Loucy (cell line): Measurements from ENCODE around the gene KIRREL3.

ENCODE experiments used
- H2AFZ ChIP-seq: fragments of 200-600 bp; sonication (generic); 2 replicates; pipeline ENCODE4 v1.6.0; 2016; ENCODE audit warnings: antibody characterized with exemption, mild to moderate bottlenecking, low read length, moderate library complexity
- H3F3A ChIP-seq: fragments of 200-600 bp; 2 replicates; pipeline ENCODE4 v1.6.0; 2016; ENCODE audit warnings: antibody characterized with exemption, low read depth, mild to moderate bottlenecking
- H3K27me3 ChIP-seq: fragments of 200-600 bp; sonication (generic); 2 replicates; pipeline ENCODE4 v1.6.1; 2014; ENCODE audit warnings: low read length, mild to moderate bottlenecking; ENCODE audit not compliant: insufficient read depth, poor library complexity, severe bottlenecking
- H3K36me3 ChIP-seq: fragments of 200-600 bp; sonication (generic); 2 replicates; pipeline ENCODE4 v1.6.1; 2016; ENCODE audit warnings: low read length; ENCODE audit not compliant: insufficient read depth
- H3K4me1 ChIP-seq: fragments of 200-600 bp; sonication (generic); 2 replicates; pipeline ENCODE4 v1.5.1; 2014; ENCODE audit warnings: low read length, mild to moderate bottlenecking; ENCODE audit not compliant: insufficient read depth, poor library complexity, severe bottlenecking
- H3K4me2 ChIP-seq: fragments of 200-600 bp; sonication (generic); 2 replicates; pipeline ENCODE4 v1.6.0; 2014; ENCODE audit warnings: antibody characterized with exemption, low read length, low read depth, mild to moderate bottlenecking; ENCODE audit not compliant: poor library complexity, severe bottlenecking
- H3K4me3 ChIP-seq: fragments of 200-600 bp; sonication (generic); 2 replicates; pipeline ENCODE4 v1.5.1; 2014; ENCODE audit warnings: low read length, mild to moderate bottlenecking, mixed read lengths; ENCODE audit not compliant: poor library complexity, severe bottlenecking
- H3K79me2 ChIP-seq: fragments of 200-600 bp; sonication (generic); 2 replicates; pipeline ENCODE4 v1.6.1; 2014; ENCODE audit warnings: low read length; ENCODE audit not compliant: insufficient read depth
- H3K9ac ChIP-seq: fragments of 200-600 bp; sonication (generic); 2 replicates; pipeline ENCODE4 v1.6.0; 2014; ENCODE audit warnings: mild to moderate bottlenecking, low read depth, low read length, moderate library complexity; ENCODE audit not compliant: poor library complexity, severe bottlenecking
- H3K9me2 ChIP-seq: fragments of 200-600 bp; sonication (generic); replicated peaks from 2 replicates; pipeline ENCODE4 v1.6.1; 2016; ENCODE audit warnings: low read depth, low read length, mixed read lengths
- H3K9me3 ChIP-seq: fragments of 200-600 bp; sonication (generic); 2 replicates; pipeline ENCODE4 v1.6.1; 2014; ENCODE audit warnings: mild to moderate bottlenecking, antibody characterized with exemption, low read length, low read depth; ENCODE audit not compliant: insufficient read depth
- H4K20me1 ChIP-seq: fragments of 200-600 bp; sonication (generic); 2 replicates; pipeline ENCODE4 v1.6.0; 2014; ENCODE audit warnings: antibody characterized with exemption, low read length, mild to moderate bottlenecking; ENCODE audit not compliant: insufficient read depth, poor library complexity, severe bottlenecking
- CTCF ChIP-seq: fragments of 200-600 bp; sonication (generic); conservative IDR thresholded peaks from 2 replicates; pipeline ENCODE4 v1.5.1; 2014; ENCODE audit warnings: mild to moderate bottlenecking, antibody characterized with exemption, low read length
- EZH2phosphoT487 ChIP-seq: fragments of 200-600 bp; IDR thresholded peaks from 2 replicates; pipeline ENCODE4 v1.6.1; 2018; ENCODE audit warnings: antibody characterized with exemption, mild to moderate bottlenecking, moderate library complexity, borderline replicate concordance

Gene KIRREL3

GRCh38 chr11:126473269-126473668 lies 527.3 kb downstream of the KIRREL3 start:
- H3K4me2 ChIP-seq, result no peak overlapping the region
- H2AFZ ChIP-seq, result no peak overlapping the region
- H3F3A ChIP-seq, result no peaks in the 10 kb centered on the region
- H3K4me3 ChIP-seq, result no peak overlapping the region
- TF ChIP-seq CTCF (no peak), EZH2phosphoT487 (no peak)
- H4K20me1 ChIP-seq, result no peaks in the 10 kb centered on the region
- H3K9me2 ChIP-seq, result no peaks in the 10 kb centered on the region
- no peaks in the 10 kb centered on the region for H3K27me3 ChIP-seq
- no peaks in the 10 kb centered on the region for H3K36me3 ChIP-seq
- H3K4me1 ChIP-seq, result peaks cover 22% of the 10 kb centered on the region
- H3K79me2 ChIP-seq, result no peaks in the 10 kb centered on the region
- no peak overlapping the region for H3K9ac ChIP-seq
- H3K9me3 ChIP-seq, result no peaks in the 10 kb centered on the region

- TF ChIP-seq CTCF (no peak), EZH2phosphoT487 (no peak)
- Histone ChIP-seq H3K4me1 (peaks cover 45% of the 10 kb centered on the region), H3K4me2 (no peak overlapping the region), H3K9me2 (no peaks in the 10 kb centered on the region), H2AFZ (no peak overlapping the region), H3K9me3 (no peaks in the 10 kb centered on the region), H3K9ac (no peak overlapping the region), H3K36me3 (no peaks in the 10 kb centered on the region), H3K27me3 (no peaks in the 10 kb centered on the region), H3F3A (no peaks in the 10 kb centered on the region), H4K20me1 (no peaks in the 10 kb centered on the region), H3K4me3 (no peak overlapping the region), H3K79me2 (no peaks in the 10 kb centered on the region)
Observed at GRCh38 chr11:126469311-126469710, 531.3 kb downstream of the KIRREL3 start.

DNA sequence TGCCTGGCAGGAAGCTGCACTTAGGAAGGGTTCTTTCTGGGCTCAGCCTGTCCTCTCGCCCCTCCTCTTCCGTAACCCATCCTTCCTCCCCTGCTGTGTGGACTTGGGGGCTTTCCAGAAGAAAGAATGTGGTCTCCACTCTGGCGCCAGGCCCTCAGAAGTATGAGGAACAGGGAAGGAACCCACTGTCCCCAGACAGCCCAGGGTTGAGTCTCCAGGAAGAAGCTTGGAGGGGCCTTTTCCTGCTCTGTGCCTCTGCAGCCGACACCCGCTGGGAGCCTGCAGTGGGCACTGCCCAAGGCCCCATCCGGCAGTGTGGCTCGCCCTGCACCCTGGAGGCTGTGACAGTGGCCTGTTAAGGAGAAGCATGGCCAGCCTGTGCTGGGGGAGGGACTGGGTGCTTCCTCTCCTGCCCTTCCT lies 532.5 kb downstream of the KIRREL3 start:
- TF ChIP-seq EZH2phosphoT487 (no peak), CTCF (no peak)
- Histone ChIP-seq H3K36me3 (no peaks in the 10 kb centered on the region), H3F3A (no peaks in the 10 kb centered on the region), H3K9me2 (no peaks in the 10 kb centered on the region), H3K9me3 (no peaks in the 10 kb centered on the region), H4K20me1 (no peaks in the 10 kb centered on the region), H3K4me2 (no peak overlapping the region), H3K27me3 (no peaks in the 10 kb centered on the region), H3K9ac (peak overlapping the region; percentile 15), H2AFZ (no peak overlapping the region), H3K79me2 (no peaks in the 10 kb centered on the region), H3K4me3 (no peak overlapping the region), H3K4me1 (peaks cover 45% of the 10 kb centered on the region)
